ENCODE data around the gene GNLY.

The GNLY gene

DNA sequence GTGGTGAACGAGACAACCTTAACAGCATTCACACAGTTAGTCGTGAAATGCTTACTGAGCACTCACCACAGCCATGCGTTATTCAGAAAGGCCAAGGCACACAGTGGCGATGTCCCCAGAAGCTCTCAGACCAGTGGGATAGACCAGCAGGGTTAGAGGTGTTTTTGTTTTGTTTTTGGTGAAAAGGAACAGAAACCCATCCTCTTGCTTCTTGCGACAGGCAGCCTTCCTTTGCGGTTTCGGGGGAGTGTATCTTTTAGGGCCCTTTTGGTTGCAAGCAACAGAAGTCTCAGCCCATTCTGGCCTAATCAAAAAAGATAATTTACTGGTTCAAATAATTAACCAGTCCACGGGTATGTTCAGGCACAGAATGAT lies 4.7 kb downstream of the GNLY start:
- DNase-seq, result peak in 1 of 2 donors; percentile 24
- Histone ChIP-seq H3K27ac (no peak overlapping the region), H3K36me3 (no peaks in the 10 kb centered on the region), H3K4me3 (no peak overlapping the region), H3K4me1 (no peaks in the 10 kb centered on the region), H3K27me3 (peaks cover 0 to 16% of the 10 kb centered on the region in 2 donors), H3K9me3 (no peaks in the 10 kb centered on the region)
- intact Hi-C loops (cut with DNase I; ENCODE audit: low total_unique reads), result no loop called here
- TF ChIP-seq, protein P1, sequence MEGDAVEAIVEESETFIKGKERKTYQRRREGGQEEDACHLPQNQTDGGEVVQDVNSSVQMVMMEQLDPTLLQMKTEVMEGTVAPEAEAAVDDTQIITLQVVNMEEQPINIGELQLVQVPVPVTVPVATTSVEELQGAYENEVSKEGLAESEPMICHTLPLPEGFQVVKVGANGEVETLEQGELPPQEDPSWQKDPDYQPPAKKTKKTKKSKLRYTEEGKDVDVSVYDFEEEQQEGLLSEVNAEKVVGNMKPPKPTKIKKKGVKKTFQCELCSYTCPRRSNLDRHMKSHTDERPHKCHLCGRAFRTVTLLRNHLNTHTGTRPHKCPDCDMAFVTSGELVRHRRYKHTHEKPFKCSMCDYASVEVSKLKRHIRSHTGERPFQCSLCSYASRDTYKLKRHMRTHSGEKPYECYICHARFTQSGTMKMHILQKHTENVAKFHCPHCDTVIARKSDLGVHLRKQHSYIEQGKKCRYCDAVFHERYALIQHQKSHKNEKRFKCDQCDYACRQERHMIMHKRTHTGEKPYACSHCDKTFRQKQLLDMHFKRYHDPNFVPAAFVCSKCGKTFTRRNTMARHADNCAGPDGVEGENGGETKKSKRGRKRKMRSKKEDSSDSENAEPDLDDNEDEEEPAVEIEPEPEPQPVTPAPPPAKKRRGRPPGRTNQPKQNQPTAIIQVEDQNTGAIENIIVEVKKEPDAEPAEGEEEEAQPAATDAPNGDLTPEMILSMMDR (IDR thresholded peaks at IDR 0.05), result no peak

DNA sequence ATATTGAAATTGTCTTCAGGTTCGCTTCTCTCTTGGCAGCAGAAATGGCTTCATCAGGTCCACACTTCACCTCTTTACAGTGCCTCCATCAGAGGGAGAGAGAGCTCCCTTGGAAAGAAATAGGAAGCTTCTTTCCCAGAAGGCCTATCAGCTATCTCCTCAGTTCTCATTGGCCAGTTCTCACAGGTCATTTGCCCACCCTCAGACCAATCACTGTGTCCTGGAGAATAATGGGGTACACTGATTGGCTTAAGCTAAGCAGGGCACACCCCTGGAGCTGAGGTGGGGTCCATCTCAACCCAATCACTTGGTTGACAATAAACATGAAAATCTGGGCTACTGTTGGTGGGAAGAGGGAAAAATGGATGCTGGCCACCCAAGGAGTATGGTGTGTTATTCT lies 5.2 kb downstream of the GNLY start:
- TF ChIP-seq, protein P1 (IDR thresholded peaks at IDR 0.05), result no peak
- Histone ChIP-seq H3K27me3 (peaks cover 0 to 16% of the 10 kb centered on the region in 2 donors), H3K4me3 (no peak overlapping the region), H3K27ac (no peak overlapping the region), H3K4me1 (peaks cover 0 to 1% (median 0%) of the 10 kb centered on the region in 4 donors), H3K36me3 (no peaks in the 10 kb centered on the region), H3K9me3 (no peaks in the 10 kb centered on the region)
- intact Hi-C loops (cut with DNase I; ENCODE audit: low total_unique reads), result no loop called here
- peak in 1 of 2 donors; percentile 11 for DNase-seq

GRCh38 chr2:85702172-85702571 lies 8.0 kb downstream of the GNLY start:
- intact Hi-C loops (cut with DNase I; ENCODE audit: low total_unique reads), result no loop called here
- peaks cover 0 to 10% of the 10 kb centered on the region in 2 donors for H3K27me3 ChIP-seq
- DNase-seq, result no peak
- TF ChIP-seq, protein P1 (IDR thresholded peaks at IDR 0.05), result no peak
- H3K4me3 ChIP-seq, result no peak overlapping the region
- peaks cover 0 to 24% (median 17%) of the 10 kb centered on the region in 4 donors for H3K4me1 ChIP-seq
- no peaks in the 10 kb centered on the region for H3K9me3 ChIP-seq
- no peak overlapping the region for H3K27ac ChIP-seq
- H3K36me3 ChIP-seq, result no peaks in the 10 kb centered on the region

DNA sequence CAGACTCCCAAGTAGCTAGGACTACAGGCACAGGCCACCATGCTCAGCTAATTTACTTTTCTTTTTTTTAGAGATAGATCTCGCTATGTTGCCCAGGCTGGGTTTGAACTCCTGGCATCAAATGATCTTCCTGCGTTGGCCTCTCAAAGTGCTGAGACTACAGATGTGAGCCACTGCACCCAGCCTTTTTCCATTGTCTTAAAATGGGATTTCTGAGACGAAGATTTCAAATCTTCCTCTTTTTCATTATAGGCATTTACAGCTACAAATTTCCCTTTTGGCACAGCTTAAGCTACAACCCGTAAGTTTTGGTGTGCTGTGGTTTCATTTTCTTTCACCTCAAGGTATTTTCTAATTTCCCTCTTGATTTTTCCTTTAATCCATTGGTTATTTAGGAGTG lies 8.6 kb downstream of the GNLY start:
- H3K27me3 ChIP-seq, result peaks cover 0 to 4% of the 10 kb centered on the region in 2 donors
- no peaks in the 10 kb centered on the region for H3K9me3 ChIP-seq
- no peak overlapping the region for H3K4me3 ChIP-seq
- H3K27ac ChIP-seq, result no peak overlapping the region
- TF ChIP-seq, protein P1 (IDR thresholded peaks at IDR 0.05), result no peak
- no peaks in the 10 kb centered on the region for H3K36me3 ChIP-seq
- H3K4me1 ChIP-seq, result peaks cover 0 to 28% (median 19%) of the 10 kb centered on the region in 4 donors
- DNase-seq, result peak in 1 of 2 donors; percentile 24
- intact Hi-C loops (cut with DNase I; ENCODE audit: low total_unique reads), result no loop called here

- intact Hi-C loops (cut with DNase I; ENCODE audit: low total_unique reads), result no loop called here
These were observed 9.2 kb downstream of the GNLY start for GRCh38 chr2:85703329-85703728.

More at GRCh38 chr2:85703329-85703728, 9.2 kb downstream of the GNLY start:
- Histone ChIP-seq H3K4me3 (no peak overlapping the region), H3K27me3 (no peaks in the 10 kb centered on the region), H3K4me1 (peaks cover 0 to 28% (median 19%) of the 10 kb centered on the region in 4 donors), H3K36me3 (no peaks in the 10 kb centered on the region), H3K27ac (no peak overlapping the region), H3K9me3 (no peaks in the 10 kb centered on the region)
- TF ChIP-seq, protein P1 (IDR thresholded peaks at IDR 0.05), result no peak
- DNase-seq, result no peak
